Esophagus muscularis mucosa (tissue), 3 donors: Measurements from ENCODE around the gene ZNF789.

Source experiments
- CTCF ChIP-seq, 3 experiments: fragments of 200-600 bp in 2 of 3; fragments of 450-650 bp in 1 of 3; sonication (generic) in 2 of 3; IDR thresholded peaks; one replicate each; pipeline ENCODE4 v1.5.1; 2017 to 2019; ENCODE audit warnings: antibody characterized with exemption in 3 of 3, mild to moderate bottlenecking in 2 of 3, moderate library complexity in 1 of 3
- POLR2A ChIP-seq: fragments of 450-650 bp; IDR thresholded peaks from one replicate; pipeline ENCODE4 v1.6.1; 2017; ENCODE audit warnings: antibody characterized with exemption, moderate library complexity, mild to moderate bottlenecking, low read depth
- POLR2AphosphoS5 ChIP-seq, 2 donors: sonication (generic); formaldehyde crosslinking; IDR thresholded peaks; one replicate each; pipeline ENCODE4 v1.6.1; 2017; ENCODE audit warnings: antibody characterized with exemption in 2 of 2

GRCh38 chr7:99490878-99491277 lies 18.2 kb downstream of the ZNF789 start:
- TF ChIP-seq POLR2A, result no peak
- no peak for TF ChIP-seq POLR2AphosphoS5 (IDR thresholded peaks at IDR 0.05)
- no peak for TF ChIP-seq CTCF (IDR thresholded peaks at IDR 0.05)
